Gastrocnemius medialis (tissue), 4 donors: Measurements from ENCODE around the gene CAPG.

Source experiments
- CTCF ChIP-seq, 5 experiments: fragments of 450-650 bp in 3 of 5; fragments of 200-600 bp in 2 of 5; sonication (generic) in 2 of 5; IDR thresholded peaks in 4 of 5; conservative IDR thresholded peaks in 1 of 5; 1 replicate in 4 of 5; 2 replicates in 1 of 5; pipeline ENCODE4 v1.5.1; 2016 to 2019; ENCODE audit warnings: antibody characterized with exemption in 5 of 5, mild to moderate bottlenecking in 3 of 5, moderate library complexity in 3 of 5
- POLR2A ChIP-seq, 2 donors: fragments of 450-650 bp; IDR thresholded peaks; one replicate each; pipeline ENCODE4 v1.6.1; 2017; ENCODE audit warnings: antibody characterized with exemption in 2 of 2, mild to moderate bottlenecking in 2 of 2, moderate library complexity in 2 of 2

DNA sequence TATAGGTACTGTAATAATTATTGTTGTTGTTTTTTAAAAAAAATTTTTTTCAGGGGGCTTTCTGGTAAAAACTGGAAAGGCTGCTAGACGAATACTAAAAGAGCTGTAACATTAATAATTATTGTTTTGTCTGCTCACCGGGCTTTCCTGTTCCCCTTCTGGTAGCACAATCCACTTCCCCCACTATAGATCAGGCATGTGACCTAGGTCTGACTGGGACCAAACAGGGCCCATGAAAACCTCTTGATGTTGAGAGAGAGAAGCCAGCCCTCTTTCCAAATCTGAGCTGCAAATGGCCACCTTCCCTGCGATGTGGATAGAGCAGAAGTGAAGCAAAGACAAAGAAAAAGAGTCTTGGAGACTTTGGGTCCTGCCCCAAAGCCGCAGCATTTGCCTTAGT, 31.7 kb upstream of the CAPG start:
- TF ChIP-seq POLR2A (IDR thresholded peaks at IDR 0.05) (no peak), CTCF (IDR thresholded peaks at IDR 0.05 in 4 of 5, conservative IDR thresholded peaks at IDR 0.05 in 1 of 5) (no peak)
